ENCODE data around the gene FBXL20. TPM values are rescaled to one million over a fixed set of nuclear protein-coding genes. Genes with fewer than 3 reads are reported as not detected.

Gene FBXL20
- polyA plus RNA-seq, 1 of the 3 experiments (the other 2 are of a cell fraction): 2.2 TPM

GRCh38 chr17:39284685-39285084 lies 116.7 kb downstream of the FBXL20 start:
- no peak for DNase-seq
- H3K36me3 ChIP-seq (replicated peaks in 1 of 2; ENCODE audit: control insufficient read depth in 1 of 2, insufficient read depth in 2 of 2, low read length in 1 of 2): peaks cover 0 to 10% of the 10 kb centered on the region in 2 experiments
- 95% methylated on average over 5 of the region's 5 CpGs for WGBS (ENCODE audit: low lambda C conversion rate)
- peaks cover 18% of the 10 kb centered on the region for H3F3A ChIP-seq (replicated peaks; ENCODE audit: insufficient read depth)
- H3K4me1 ChIP-seq (ENCODE audit: control insufficient read depth in 1 of 2, insufficient read depth in 2 of 2, low read depth in 1 of 2, low read length in 1 of 2): peaks cover 0 to 12% of the 10 kb centered on the region in 2 experiments; a peak in 1 of 4 replicates
- TF ChIP-seq TCF12 (IDR thresholded peaks at IDR 0.05) (no peak), MEF2A (IDR thresholded peaks at IDR 0.05; ENCODE audit: borderline replicate concordance, low read depth) (no peak), RAD21 (IDR thresholded peaks at IDR 0.05; ENCODE audit: low read length) (no peak), TEAD4 (IDR thresholded peaks at IDR 0.05; ENCODE audit: borderline replicate concordance, insufficient read depth) (no peak), RFX5 (IDR thresholded peaks at IDR 0.05; ENCODE audit: low read length) (no peak), POLR2AphosphoS5 (IDR thresholded peaks at IDR 0.05; ENCODE audit: low read depth, low read length) (no peak)
- TF ChIP-seq, protein P1, sequence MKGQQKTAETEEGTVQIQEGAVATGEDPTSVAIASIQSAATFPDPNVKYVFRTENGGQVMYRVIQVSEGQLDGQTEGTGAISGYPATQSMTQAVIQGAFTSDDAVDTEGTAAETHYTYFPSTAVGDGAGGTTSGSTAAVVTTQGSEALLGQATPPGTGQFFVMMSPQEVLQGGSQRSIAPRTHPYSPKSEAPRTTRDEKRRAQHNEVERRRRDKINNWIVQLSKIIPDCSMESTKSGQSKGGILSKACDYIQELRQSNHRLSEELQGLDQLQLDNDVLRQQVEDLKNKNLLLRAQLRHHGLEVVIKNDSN (IDR thresholded peaks at IDR 0.05; ENCODE audit: borderline replicate concordance, low read depth): no peak
- TF ChIP-seq, protein P2, sequence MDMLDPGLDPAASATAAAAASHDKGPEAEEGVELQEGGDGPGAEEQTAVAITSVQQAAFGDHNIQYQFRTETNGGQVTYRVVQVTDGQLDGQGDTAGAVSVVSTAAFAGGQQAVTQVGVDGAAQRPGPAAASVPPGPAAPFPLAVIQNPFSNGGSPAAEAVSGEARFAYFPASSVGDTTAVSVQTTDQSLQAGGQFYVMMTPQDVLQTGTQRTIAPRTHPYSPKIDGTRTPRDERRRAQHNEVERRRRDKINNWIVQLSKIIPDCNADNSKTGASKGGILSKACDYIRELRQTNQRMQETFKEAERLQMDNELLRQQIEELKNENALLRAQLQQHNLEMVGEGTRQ (IDR thresholded peaks at IDR 0.05; ENCODE audit: borderline replicate concordance, low read depth, low read length): no peak
- TF ChIP-seq, protein P3, sequence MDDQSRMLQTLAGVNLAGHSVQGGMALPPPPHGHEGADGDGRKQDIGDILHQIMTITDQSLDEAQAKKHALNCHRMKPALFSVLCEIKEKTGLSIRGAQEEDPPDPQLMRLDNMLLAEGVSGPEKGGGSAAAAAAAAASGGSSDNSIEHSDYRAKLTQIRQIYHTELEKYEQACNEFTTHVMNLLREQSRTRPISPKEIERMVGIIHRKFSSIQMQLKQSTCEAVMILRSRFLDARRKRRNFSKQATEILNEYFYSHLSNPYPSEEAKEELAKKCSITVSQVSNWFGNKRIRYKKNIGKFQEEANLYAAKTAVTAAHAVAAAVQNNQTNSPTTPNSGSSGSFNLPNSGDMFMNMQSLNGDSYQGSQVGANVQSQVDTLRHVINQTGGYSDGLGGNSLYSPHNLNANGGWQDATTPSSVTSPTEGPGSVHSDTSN (IDR thresholded peaks at IDR 0.05): no peak
- ChIA-PET POLR2A (no interaction called here), CTCF (interaction anchor here (0.7 to 2.7 kb wide), 2 partner anchors 40 to 49 kb away, joined by 3 to 7 read pairs; no protein-coding TSS in a partner anchor)
- H3K9ac ChIP-seq: no peak overlapping the region
- H3K4me2 ChIP-seq: no peak overlapping the region
- H3K4me3 ChIP-seq (ENCODE audit: low read depth in 2 of 2, low read length in 1 of 2): no peak overlapping the region
- no peaks in the 10 kb centered on the region for H3K9me3 ChIP-seq
- no peaks in the 10 kb centered on the region for H3K79me2 ChIP-seq (ENCODE audit: insufficient read depth)
- H3K27me3 ChIP-seq (ENCODE audit: insufficient read depth): no peaks in the 10 kb centered on the region
- no peak overlapping the region for H2AFZ ChIP-seq (ENCODE audit: low read depth)
- no peak overlapping the region for H3K27ac ChIP-seq (ENCODE audit: low read depth in 2 of 2, low read length in 1 of 2)
- no peaks in the 10 kb centered on the region for H4K20me1 ChIP-seq (ENCODE audit: insufficient read depth)
- no peaks in the 10 kb centered on the region for H3K9me2 ChIP-seq

- no peaks in the 10 kb centered on the region for H3K27me3 ChIP-seq (ENCODE audit: insufficient read depth)
- no peaks in the 10 kb centered on the region for H3K79me2 ChIP-seq (ENCODE audit: insufficient read depth)
- no peak overlapping the region for H2AFZ ChIP-seq (ENCODE audit: low read depth)
- H3K4me3 ChIP-seq (ENCODE audit: low read depth in 2 of 2, low read length in 1 of 2): no peak overlapping the region
- H3K9ac ChIP-seq: no peak overlapping the region
- peaks cover 0 to 12% of the 10 kb centered on the region in 2 experiments; a peak in 1 of 4 replicates for H3K4me1 ChIP-seq (ENCODE audit: control insufficient read depth in 1 of 2, insufficient read depth in 2 of 2, low read depth in 1 of 2, low read length in 1 of 2)
- no peak overlapping the region for H3K4me2 ChIP-seq
- CTCF ChIA-PET: interaction anchor here (1.4 to 2.7 kb wide), 2 partner anchors 9 to 48 kb away, joined by 4 to 7 read pairs; no protein-coding TSS in a partner anchor
- no peaks in the 10 kb centered on the region for H3K9me3 ChIP-seq
- H3K9me2 ChIP-seq: no peaks in the 10 kb centered on the region
- WGBS (ENCODE audit: low lambda C conversion rate): 91% methylated on average over 1 of the region's 1 CpG
- H4K20me1 ChIP-seq (ENCODE audit: insufficient read depth): no peaks in the 10 kb centered on the region
- H3K27ac ChIP-seq (ENCODE audit: low read depth in 2 of 2, low read length in 1 of 2): peak overlapping the region in 1 of 2 experiments; percentile 5; a peak in 1 of 4 replicates
- peaks cover 18% of the 10 kb centered on the region for H3F3A ChIP-seq (replicated peaks; ENCODE audit: insufficient read depth)
- peaks cover 0 to 18% of the 10 kb centered on the region in 2 experiments for H3K36me3 ChIP-seq (replicated peaks in 1 of 2; ENCODE audit: control insufficient read depth in 1 of 2, insufficient read depth in 2 of 2, low read length in 1 of 2)
- POLR2A ChIA-PET: no interaction called here
- DNase-seq: no peak
- no peak for TF ChIP-seq GABPA (IDR thresholded peaks at IDR 0.05; ENCODE audit: low read depth)
- TF ChIP-seq, protein P1 (IDR thresholded peaks at IDR 0.05; ENCODE audit: borderline replicate concordance, low read depth): no peak
- TF ChIP-seq POLR2AphosphoS5 (IDR thresholded peaks at IDR 0.05; ENCODE audit: low read depth, low read length): no peak
- no peak for TF ChIP-seq NFIC (IDR thresholded peaks at IDR 0.05; ENCODE audit: borderline replicate concordance)
- no peak for TF ChIP-seq RCOR1 (IDR thresholded peaks at IDR 0.05; ENCODE audit: low read length)
- TF ChIP-seq JUND (IDR thresholded peaks at IDR 0.05): no peak
- no peak for TF ChIP-seq GATA2 (CRISPR knock-in tag; IDR thresholded peaks at IDR 0.05)
- no peak for TF ChIP-seq EP300 (IDR thresholded peaks at IDR 0.05; ENCODE audit: borderline replicate concordance in 1 of 2, low read depth in 1 of 2, low read length in 1 of 2)
- TF ChIP-seq YY1 (IDR thresholded peaks at IDR 0.05; ENCODE audit: low read depth): no peak
- TF ChIP-seq, protein P3 (IDR thresholded peaks at IDR 0.05): no peak
- no peak for TF ChIP-seq IRF3 (IDR thresholded peaks at IDR 0.05; ENCODE audit: low read depth, low read length)
- no peak for TF ChIP-seq REST (IDR thresholded peaks at IDR 0.05; ENCODE audit: low read depth, low read length)
Measured at GRCh38 chr17:39283896-39284295, 117.5 kb downstream of the FBXL20 start.

All from SK-N-SH (cell line).